ENCODE results near the gene TPM1. TPM values are rescaled to one million over a fixed set of nuclear protein-coding genes. Genes with fewer than 3 reads are reported as not detected.

The TPM1 gene
- total and polyA plus RNA-seq, 7 experiments from 2014 or later, result 6.0 to 24.7 (median 12.9) TPM

- CTCF ChIA-PET, result no interaction called here
- Mint-ChIP-seq H3K4me1 (peaks cover 12 to 36% (median 21%) of the 10 kb centered on the region in 7 donors), H3K36me3 (peaks cover 0 to 2% (median 2%) of the 10 kb centered on the region in 5 donors), H3K27me3 (peaks cover 0 to 21% (median 0%) of the 10 kb centered on the region in 5 donors), H3K4me3 (no peak overlapping the region), H3K9me3 (no peaks in the 10 kb centered on the region), H3K27ac (no peak overlapping the region)
- intact Hi-C loops (cut with micrococcal nuclease), result no loop called here
- no peak for ATAC-seq
- Histone ChIP-seq H3K27ac (ENCODE audit: low read depth, low read length) (no peak overlapping the region), H3K4me1 (ENCODE audit: control insufficient read depth in 2 of 2, insufficient read depth in 2 of 2, low read length in 2 of 2) (peaks cover 0 to 16% of the 10 kb centered on the region in 2 donors), H3K27me3 (ENCODE audit: control insufficient read depth in 2 of 2, insufficient read depth in 2 of 2, low read length in 2 of 2) (no peaks in the 10 kb centered on the region), H3K36me3 (ENCODE audit: control insufficient read depth in 2 of 3, insufficient read depth in 3 of 3, low read length in 3 of 3) (no peaks in the 10 kb centered on the region), H3K9me3 (ENCODE audit: control insufficient read depth in 2 of 3, low read length in 3 of 3) (no peaks in the 10 kb centered on the region), H3K4me3 (ENCODE audit: low read length) (no peak overlapping the region)
- DNase-seq, result no peak
- POLR2A ChIA-PET, result interaction anchor here (0.7 kb wide), 1 partner anchor 946 kb away, joined by 3 read pairs; no protein-coding TSS in a partner anchor
Observed at GRCh38 chr15:63052077-63052841, 9.7 kb downstream of the TPM1 start.

- Mint-ChIP-seq H3K27ac (no peak overlapping the region), H3K4me1 (peaks cover 12 to 31% (median 16%) of the 10 kb centered on the region in 7 donors), H3K36me3 (peaks cover 0 to 11% (median 10%) of the 10 kb centered on the region in 5 donors), H3K9me3 (no peaks in the 10 kb centered on the region), H3K4me3 (no peak overlapping the region), H3K27me3 (peaks cover 0 to 13% (median 0%) of the 10 kb centered on the region in 5 donors)
- Histone ChIP-seq H3K36me3 (ENCODE audit: control insufficient read depth in 2 of 3, insufficient read depth in 3 of 3, low read length in 3 of 3) (peaks cover 0 to 8% (median 0%) of the 10 kb centered on the region in 3 experiments), H3K9me3 (ENCODE audit: control insufficient read depth in 2 of 3, low read length in 3 of 3) (no peaks in the 10 kb centered on the region), H3K4me1 (ENCODE audit: control insufficient read depth in 2 of 2, insufficient read depth in 2 of 2, low read length in 2 of 2) (peaks cover 0 to 11% of the 10 kb centered on the region in 2 donors), H3K4me3 (ENCODE audit: low read length) (no peak overlapping the region), H3K27ac (ENCODE audit: low read depth, low read length) (no peak overlapping the region), H3K27me3 (ENCODE audit: control insufficient read depth in 2 of 2, insufficient read depth in 2 of 2, low read length in 2 of 2) (no peaks in the 10 kb centered on the region)
- intact Hi-C loops (cut with micrococcal nuclease), result no loop called here
- ChIA-PET POLR2A (no interaction called here), CTCF (interaction anchor here (0.6 kb wide), 1 partner anchor 576 kb away, joined by 4 read pairs; no protein-coding TSS in a partner anchor)
- no peak for ATAC-seq
- DNase-seq, result no peak
Observed at GRCh38 chr15:63052961-63053698, 10.6 kb downstream of the TPM1 start.

GRCh38 chr15:63054281-63054683 lies 11.7 kb downstream of the TPM1 start:
- Mint-ChIP-seq H3K4me1 (peaks cover 7 to 26% (median 11%) of the 10 kb centered on the region in 7 donors), H3K27ac (no peak overlapping the region)

GRCh38 chr15:63054985-63055384 lies 12.4 kb downstream of the TPM1 start:
- Histone ChIP-seq H3K36me3 (ENCODE audit: control insufficient read depth in 2 of 3, insufficient read depth in 3 of 3, low read length in 3 of 3) (peaks cover 0 to 27% (median 5%) of the 10 kb centered on the region in 3 experiments), H3K27me3 (ENCODE audit: control insufficient read depth in 2 of 2, insufficient read depth in 2 of 2, low read length in 2 of 2) (no peaks in the 10 kb centered on the region), H3K9me3 (ENCODE audit: control insufficient read depth in 2 of 3, low read length in 3 of 3) (no peaks in the 10 kb centered on the region), H3K27ac (ENCODE audit: low read depth, low read length) (no peak overlapping the region), H3K4me3 (ENCODE audit: low read length) (no peak overlapping the region), H3K4me1 (ENCODE audit: control insufficient read depth in 2 of 2, insufficient read depth in 2 of 2, low read length in 2 of 2) (no peaks in the 10 kb centered on the region)
- Mint-ChIP-seq H3K27me3 (peaks cover 0 to 5% (median 0%) of the 10 kb centered on the region in 5 donors), H3K36me3 (peaks cover 0 to 23% (median 18%) of the 10 kb centered on the region in 5 donors), H3K27ac (peak overlapping the region in 1 of 9 donors; percentile 8), H3K4me1 (peaks cover 0 to 18% (median 6%) of the 10 kb centered on the region in 7 donors), H3K9me3 (no peaks in the 10 kb centered on the region), H3K4me3 (no peak overlapping the region)
- CTCF ChIA-PET, result interaction anchor here (0.6 kb wide), 1 partner anchor 190 kb away, joined by 3 read pairs; no protein-coding TSS in a partner anchor
- POLR2A ChIA-PET, result no interaction called here
- no peak for DNase-seq
- intact Hi-C loops (cut with micrococcal nuclease), result no loop called here
- no peak for ATAC-seq

More at GRCh38 chr15:63054281-63054683, 11.7 kb downstream of the TPM1 start:
- H3K27me3 ChIP-seq (ENCODE audit: control insufficient read depth in 2 of 2, insufficient read depth in 2 of 2, low read length in 2 of 2), result no peaks in the 10 kb centered on the region
- DNase-seq (no peak), ATAC-seq (no peak)
- no peaks in the 10 kb centered on the region for H3K9me3 Mint-ChIP-seq
- no peak overlapping the region for H3K4me3 ChIP-seq (ENCODE audit: low read length)
- peaks cover 0 to 5% of the 10 kb centered on the region in 2 donors for H3K4me1 ChIP-seq (ENCODE audit: control insufficient read depth in 2 of 2, insufficient read depth in 2 of 2, low read length in 2 of 2)
- intact Hi-C loops (cut with micrococcal nuclease), result no loop called here
- POLR2A ChIA-PET, result no interaction called here
- H3K4me3 Mint-ChIP-seq, result no peak overlapping the region
- H3K36me3 ChIP-seq (ENCODE audit: control insufficient read depth in 2 of 3, insufficient read depth in 3 of 3, low read length in 3 of 3), result peaks cover 0 to 20% (median 0%) of the 10 kb centered on the region in 3 experiments
- H3K27me3 Mint-ChIP-seq, result peaks cover 0 to 7% (median 0%) of the 10 kb centered on the region in 5 donors
- CTCF ChIA-PET, result no interaction called here
- H3K9me3 ChIP-seq (ENCODE audit: control insufficient read depth in 2 of 3, low read length in 3 of 3), result no peaks in the 10 kb centered on the region
- peaks cover 0 to 20% (median 14%) of the 10 kb centered on the region in 5 donors for H3K36me3 Mint-ChIP-seq
- no peak overlapping the region for H3K27ac ChIP-seq (ENCODE audit: low read depth, low read length)

GRCh38 chr15:63056829-63057228 lies 14.3 kb downstream of the TPM1 start:
- no peaks in the 10 kb centered on the region for H3K9me3 ChIP-seq (ENCODE audit: control insufficient read depth in 2 of 3, low read length in 3 of 3)
- no peak for ATAC-seq
- H3K36me3 Mint-ChIP-seq, result peaks cover 0 to 40% (median 30%) of the 10 kb centered on the region in 5 donors
- peaks cover 0 to 6% (median under 1%) of the 10 kb centered on the region in 7 donors for H3K4me1 Mint-ChIP-seq
- H3K27ac Mint-ChIP-seq, result peak overlapping the region in 1 of 9 donors; percentile 30
- no peak overlapping the region for H3K4me3 ChIP-seq (ENCODE audit: low read length)
- DNase-seq, result no peak
- CTCF ChIA-PET, result interaction anchor here (0.6 to 1.6 kb wide), 3 partner anchors 8 to 889 kb away, joined by 3 to 5 read pairs (median 3); no protein-coding TSS in a partner anchor
- peaks cover 0 to 45% (median 15%) of the 10 kb centered on the region in 3 experiments for H3K36me3 ChIP-seq (ENCODE audit: control insufficient read depth in 2 of 3, insufficient read depth in 3 of 3, low read length in 3 of 3)
- H3K27me3 Mint-ChIP-seq, result no peaks in the 10 kb centered on the region
- intact Hi-C loops (cut with micrococcal nuclease), result no loop called here
- POLR2A ChIA-PET, result no interaction called here
- H3K4me1 ChIP-seq (ENCODE audit: control insufficient read depth in 2 of 2, insufficient read depth in 2 of 2, low read length in 2 of 2), result no peaks in the 10 kb centered on the region
- H3K27me3 ChIP-seq (ENCODE audit: control insufficient read depth in 2 of 2, insufficient read depth in 2 of 2, low read length in 2 of 2), result no peaks in the 10 kb centered on the region
- H3K4me3 Mint-ChIP-seq, result no peak overlapping the region
- H3K9me3 Mint-ChIP-seq, result no peaks in the 10 kb centered on the region
- no peak overlapping the region for H3K27ac ChIP-seq (ENCODE audit: low read depth, low read length)

- no peak overlapping the region for H3K27ac Mint-ChIP-seq
- CTCF ChIA-PET, result interaction anchor here (0.6 to 1.6 kb wide), 3 partner anchors 9 to 888 kb away, joined by 3 to 5 read pairs (median 3); no protein-coding TSS in a partner anchor
- H3K9me3 Mint-ChIP-seq, result no peaks in the 10 kb centered on the region
- ATAC-seq, result no peak
- Histone ChIP-seq H3K27me3 (ENCODE audit: control insufficient read depth in 2 of 2, insufficient read depth in 2 of 2, low read length in 2 of 2) (no peaks in the 10 kb centered on the region), H3K4me3 (ENCODE audit: low read length) (no peak overlapping the region), H3K4me1 (ENCODE audit: control insufficient read depth in 2 of 2, insufficient read depth in 2 of 2, low read length in 2 of 2) (no peaks in the 10 kb centered on the region), H3K36me3 (ENCODE audit: control insufficient read depth in 2 of 3, insufficient read depth in 3 of 3, low read length in 3 of 3) (peaks cover 6 to 54% (median 15%) of the 10 kb centered on the region in 3 experiments), H3K27ac (ENCODE audit: low read depth, low read length) (no peak overlapping the region), H3K9me3 (ENCODE audit: control insufficient read depth in 2 of 3, low read length in 3 of 3) (no peaks in the 10 kb centered on the region)
- POLR2A ChIA-PET, result no interaction called here
- intact Hi-C loops (cut with micrococcal nuclease), result no loop called here
- H3K36me3 Mint-ChIP-seq, result peaks cover 0 to 49% (median 39%) of the 10 kb centered on the region in 5 donors
- peaks cover 0 to 6% (median 0%) of the 10 kb centered on the region in 7 donors for H3K4me1 Mint-ChIP-seq
- H3K27me3 Mint-ChIP-seq, result no peaks in the 10 kb centered on the region
- no peak for DNase-seq
- H3K4me3 Mint-ChIP-seq, result no peak overlapping the region
Observed at GRCh38 chr15:63057468-63058345, 15.2 kb downstream of the TPM1 start.

Measured in naive thymus-derived CD4-positive, alpha-beta T cell (primary cell).